ENCODE results near the gene SSR4.

GRCh38 chrX:153766871-153767673, 27.4 kb upstream of the SSR4 start:
- no peak for TF ChIP-seq CTCF (IDR thresholded peaks at IDR 0.05; ENCODE audit: insufficient read depth, low read length)
- TF ChIP-seq GABPA (IDR thresholded peaks at IDR 0.05; ENCODE audit: low read depth), result no peak
- no peak for TF ChIP-seq POLR2AphosphoS5 (IDR thresholded peaks at IDR 0.05; ENCODE audit: low read depth)
- TF ChIP-seq REST (IDR thresholded peaks at IDR 0.05; ENCODE audit: insufficient replicate concordance, low read depth), result no peak
